K562 (cell line): ENCODE data around the gene ZDHHC11B.
A peak's percentile ranks its signal among the peaks of the same experiment; 100 is the strongest.

Experiments
- BRF2 ChIP-seq: IDR thresholded peaks from 3 replicates; pipeline ENCODE4 v1.6.1; 2011; ENCODE audit warnings: borderline replicate concordance, mild to moderate bottlenecking; ENCODE audit not compliant: insufficient read length, insufficient read depth
- CHCHD3 ChIP-seq: fragments of 250-450 bp; sonication (Bioruptor Pico); IDR thresholded peaks from 2 replicates; pipeline ENCODE4 v2.1.2; 2022; ENCODE audit warnings: mild to moderate bottlenecking
- EP400 ChIP-seq: fragments of 450-650 bp; IDR thresholded peaks from 2 replicates; pipeline ENCODE4 v1.6.1; 2017; ENCODE audit warnings: antibody characterized with exemption, mild to moderate bottlenecking, moderate library complexity
- KLF10 ChIP-seq: fragments of 250-450 bp; sonication (Bioruptor Pico); IDR thresholded peaks from 2 replicates; pipeline ENCODE4 v1.6.1; 2021; ENCODE audit warnings: matching md5 sums
- REST ChIP-seq, 2 experiments: fragments of 450-650 bp; formaldehyde crosslinking in 1 of 2; IDR thresholded peaks; 2 replicates each; pipeline versions ENCODE4 v1.4.0 to v1.6.1; 2014 to 2020; ENCODE audit warnings: mild to moderate bottlenecking in 2 of 2, borderline replicate concordance in 1 of 2, low read depth in 1 of 2
- RHOXF2B ChIP-seq: fragments of 250-450 bp; sonication (Bioruptor Pico); conservative IDR thresholded peaks from 2 replicates; pipeline ENCODE4 v1.5.1; 2021
- SMC3 ChIP-seq: conservative IDR thresholded peaks from 2 replicates; pipeline ENCODE4 v1.6.1; 2011; ENCODE audit warnings: low read depth, low read length, improper control_type of control experiment; ENCODE audit not compliant: insufficient read depth
- STAT5A ChIP-seq: IDR thresholded peaks from 2 replicates; pipeline ENCODE4 v1.6.1; 2012; ENCODE audit warnings: low read length, inconsistent platforms, borderline replicate concordance
- ZNF785 ChIP-seq: fragments of 250-450 bp; sonication (Bioruptor Pico); IDR thresholded peaks from 2 replicates; pipeline ENCODE4 v1.4.0; 2020; ENCODE audit warnings: mild to moderate bottlenecking

GRCh38 chr5:669111-669841 is 115.3 kb downstream of the ZDHHC11B start:
- TF ChIP-seq BRF2 (no peak), STAT5A (no peak), REST (IDR thresholded peaks at IDR 0.05; ENCODE audit: borderline replicate concordance) (peak; percentile 20; the same call in 1 of the 2 replicates), REST (CRISPR knock-in tag; IDR thresholded peaks at IDR 0.05; ENCODE audit: low read depth) (no peak), RHOXF2B (CRISPR knock-in tag) (no peak), EP400 (no peak), SMC3 (peak; percentile 39; the same call in 1 of the 2 replicates), ZNF785 (no peak), KLF10 (no peak), CHCHD3 (no peak)
